GM19099 (cell line): ENCODE measurements around the gene LDHAL6B.

ENCODE experiments used
- POLR2A ChIP-seq: IDR thresholded peaks from 3 replicates; pipeline ENCODE4 v1.6.1; 2011; ENCODE audit warnings: low read depth; ENCODE audit not compliant: insufficient read length; ENCODE audit errors: extremely low read depth

LDHAL6B gene

DNA sequence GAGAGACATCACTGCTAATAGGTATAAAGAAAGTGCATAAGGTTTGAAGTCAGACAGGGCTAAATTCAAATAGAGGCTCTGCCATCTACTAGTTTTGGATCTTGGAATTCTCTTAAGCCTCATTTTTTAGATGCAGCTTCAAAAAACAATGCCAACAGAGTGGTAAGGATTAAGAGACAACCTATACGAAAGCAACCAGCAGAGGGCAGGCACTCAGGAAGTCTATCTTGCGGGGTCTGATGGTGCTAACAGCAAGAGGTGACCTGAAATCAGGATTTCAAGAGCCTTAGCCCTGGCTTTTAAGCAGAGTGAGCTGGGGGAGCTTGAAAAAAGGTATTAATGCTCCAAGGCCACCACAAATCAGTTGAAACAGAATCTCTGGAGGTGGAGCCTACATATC is 40.7 kb downstream of the LDHAL6B start:
- no peak for TF ChIP-seq POLR2A

GRCh38 chr15:59249816-59250215 is 43.2 kb downstream of the LDHAL6B start:
- no peak for TF ChIP-seq POLR2A

- TF ChIP-seq POLR2A, result no peak
These were observed 43.6 kb downstream of the LDHAL6B start for GRCh38 chr15:59250249-59250648.

DNA sequence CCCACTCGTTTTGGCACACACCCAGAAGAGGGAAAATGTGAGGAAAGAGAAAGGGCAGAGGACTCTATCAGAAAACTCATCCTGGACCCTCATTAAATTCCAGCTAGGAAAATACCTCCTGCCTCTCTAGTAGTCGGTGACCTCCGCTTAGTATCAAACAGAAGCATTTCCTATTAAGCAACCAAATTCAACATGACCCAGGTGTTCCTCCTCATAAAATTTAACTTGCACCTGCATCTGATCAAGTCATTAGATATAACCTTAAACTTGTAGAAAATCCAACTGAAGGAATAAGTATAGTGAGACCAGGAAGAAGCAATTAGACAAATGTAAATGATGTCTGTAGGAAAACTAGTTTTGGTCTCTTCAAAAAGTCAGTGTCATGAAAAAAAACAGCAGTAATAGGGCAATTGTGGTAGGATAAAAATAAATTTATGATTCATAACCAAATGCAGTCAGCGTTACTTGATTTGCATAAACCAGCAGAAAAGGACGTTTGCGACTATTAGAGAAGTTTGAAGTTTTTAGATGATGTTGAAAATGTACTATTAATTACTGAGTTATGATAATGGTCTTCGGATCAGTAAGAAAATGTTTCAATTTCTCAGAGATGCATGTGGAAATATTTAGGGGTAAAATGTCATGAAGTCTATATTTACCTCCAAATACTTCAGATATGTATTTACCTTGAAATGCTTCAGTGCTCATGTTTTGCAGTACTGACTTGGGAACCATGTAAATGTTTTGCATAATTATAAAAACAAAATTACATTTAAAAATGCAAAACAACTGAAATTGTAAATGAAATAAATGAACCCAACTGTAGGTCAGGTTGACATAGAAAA is 44.6 kb downstream of the LDHAL6B start:
- no peak for TF ChIP-seq POLR2A

DNA sequence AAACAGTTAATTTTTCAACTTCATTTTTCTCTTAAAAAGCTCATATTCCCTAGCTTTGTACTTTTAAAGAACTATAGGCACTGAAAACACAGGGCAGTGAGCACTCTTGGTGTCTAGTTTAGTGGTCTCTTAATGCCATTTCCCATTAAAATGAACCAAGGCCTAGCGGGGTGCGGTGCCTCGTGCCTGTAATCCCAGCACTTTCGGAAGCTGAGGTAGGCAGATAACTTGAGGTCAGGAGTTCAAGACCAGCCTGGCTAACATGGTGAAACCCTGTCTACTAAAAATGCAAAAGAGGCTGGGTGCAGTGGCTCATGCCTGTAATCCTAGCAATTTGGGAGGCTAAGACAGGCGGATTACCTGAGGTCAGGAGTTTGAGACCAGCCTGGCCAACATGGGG is 45.5 kb downstream of the LDHAL6B start:
- no peak for TF ChIP-seq POLR2A

DNA sequence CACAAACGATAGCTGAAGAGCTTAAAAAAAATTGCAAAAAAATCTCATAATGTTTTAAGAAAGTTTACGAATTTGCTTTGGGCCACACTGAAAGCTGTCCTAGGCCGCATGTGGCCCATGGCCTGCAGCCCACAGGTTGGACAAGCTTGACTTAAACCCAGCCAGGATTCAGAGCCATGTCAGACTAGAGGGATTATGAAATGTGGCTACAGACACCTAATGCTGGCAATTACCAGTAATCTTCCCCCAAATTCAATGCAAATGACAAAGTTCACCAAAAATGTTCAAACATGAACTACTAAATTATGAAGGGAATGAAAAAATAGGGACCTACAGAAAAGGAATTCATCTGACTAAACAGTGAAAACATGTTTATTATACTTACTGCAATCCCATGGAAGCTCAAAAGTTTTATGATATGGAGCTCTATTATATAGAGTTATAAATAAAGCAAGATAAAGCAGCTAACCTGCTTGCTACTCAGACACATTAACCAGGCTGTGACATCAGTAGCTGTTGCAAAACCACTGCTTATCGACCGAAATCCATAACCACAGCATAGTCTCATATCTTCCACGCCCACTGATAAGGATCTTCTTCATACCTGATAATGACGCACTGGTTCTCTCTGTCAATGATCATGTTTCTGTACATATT is 49.2 kb downstream of the LDHAL6B start:
- TF ChIP-seq POLR2A, result no peak

DNA sequence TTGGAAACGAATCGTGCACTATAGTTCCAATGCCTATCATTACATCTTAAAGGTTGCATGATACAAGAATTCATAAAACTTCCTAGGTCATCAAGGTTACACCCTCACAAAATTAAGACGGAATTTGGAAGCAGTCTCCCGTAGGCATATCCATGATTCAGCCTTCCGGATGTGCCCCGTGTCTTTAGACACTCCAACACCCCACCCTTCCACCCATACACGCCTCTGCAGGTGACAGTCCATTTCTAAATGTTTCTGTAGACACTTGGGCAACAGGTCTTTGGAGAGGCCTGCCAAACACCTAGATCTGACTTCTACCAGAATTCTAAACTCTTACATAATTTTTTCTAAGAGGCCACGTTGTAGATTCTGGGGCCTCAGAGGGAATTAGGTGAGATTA is 49.8 kb downstream of the LDHAL6B start:
- TF ChIP-seq POLR2A, result no peak

- no peak for TF ChIP-seq POLR2A
These were observed 50.5 kb downstream of the LDHAL6B start for GRCh38 chr15:59257140-59257539.
